BE2C (cell line): ENCODE measurements around the gene MRPL53.

Source experiments
- DNase-seq: peaks from one replicate; pipeline ENCODE4 v3.0.0-alpha.2; 2020
- H3K27me3 ChIP-seq: fragments of 250-450 bp; sonication (Bioruptor Pico); 2 replicates; pipeline ENCODE4 v1.5.1; 2020; ENCODE audit warnings: mild to moderate bottlenecking
- H3K36me3 ChIP-seq: fragments of 250-450 bp; sonication (Bioruptor Pico); 2 replicates; pipeline ENCODE4 v1.5.1; 2020; ENCODE audit warnings: mild to moderate bottlenecking
- H3K4me1 ChIP-seq: fragments of 250-450 bp; sonication (Bioruptor Pico); 2 replicates; pipeline ENCODE4 v1.5.1; 2020
- H3K4me3 ChIP-seq: 2 replicates; pipeline ENCODE4 v1.5.1; 2011; ENCODE audit warnings: low read depth, low read length
- H3K9me3 ChIP-seq: fragments of 250-450 bp; sonication (Bioruptor Pico); 2 replicates; pipeline ENCODE4 v1.5.1; 2020
- CTCF ChIP-seq: IDR thresholded peaks from 2 replicates; pipeline ENCODE4 v1.5.1; 2012; ENCODE audit warnings: mild to moderate bottlenecking, low read depth, low read length

Gene MRPL53

GRCh38 chr2:74428675-74429074 lies 43.8 kb downstream of the MRPL53 start:
- Histone ChIP-seq H3K27me3 (no peaks in the 10 kb centered on the region), H3K4me1 (no peaks in the 10 kb centered on the region), H3K36me3 (no peaks in the 10 kb centered on the region), H3K4me3 (no peak overlapping the region), H3K9me3 (no peaks in the 10 kb centered on the region)
- no peak for DNase-seq
- TF ChIP-seq CTCF: no peak

GRCh38 chr2:74427551-74427950 lies 44.9 kb downstream of the MRPL53 start:
- DNase-seq: no peak
- H3K27me3 ChIP-seq: no peaks in the 10 kb centered on the region
- H3K9me3 ChIP-seq: no peaks in the 10 kb centered on the region
- no peaks in the 10 kb centered on the region for H3K36me3 ChIP-seq
- no peaks in the 10 kb centered on the region for H3K4me1 ChIP-seq
- TF ChIP-seq CTCF: no peak
- H3K4me3 ChIP-seq: no peak overlapping the region

GRCh38 chr2:74426181-74426758 lies 46.2 kb downstream of the MRPL53 start:
- TF ChIP-seq CTCF: no peak
- no peaks in the 10 kb centered on the region for H3K36me3 ChIP-seq
- no peaks in the 10 kb centered on the region for H3K27me3 ChIP-seq
- no peak for DNase-seq
- H3K9me3 ChIP-seq: no peaks in the 10 kb centered on the region
- no peak overlapping the region for H3K4me3 ChIP-seq
- no peaks in the 10 kb centered on the region for H3K4me1 ChIP-seq

GRCh38 chr2:74425523-74425922 lies 47.0 kb downstream of the MRPL53 start:
- Histone ChIP-seq H3K27me3 (no peaks in the 10 kb centered on the region), H3K36me3 (no peaks in the 10 kb centered on the region), H3K9me3 (no peaks in the 10 kb centered on the region), H3K4me1 (no peaks in the 10 kb centered on the region), H3K4me3 (no peak overlapping the region)
- no peak for TF ChIP-seq CTCF
- DNase-seq: no peak

- Histone ChIP-seq H3K4me3 (no peak overlapping the region), H3K27me3 (no peaks in the 10 kb centered on the region), H3K9me3 (no peaks in the 10 kb centered on the region), H3K4me1 (no peaks in the 10 kb centered on the region), H3K36me3 (no peaks in the 10 kb centered on the region)
- no peak for TF ChIP-seq CTCF
- DNase-seq: no peak
Measured at GRCh38 chr2:74424995-74425406, 47.5 kb downstream of the MRPL53 start.

- Histone ChIP-seq H3K36me3 (no peaks in the 10 kb centered on the region), H3K4me3 (no peak overlapping the region), H3K9me3 (no peaks in the 10 kb centered on the region), H3K4me1 (no peaks in the 10 kb centered on the region), H3K27me3 (no peaks in the 10 kb centered on the region)
- no peak for DNase-seq
- TF ChIP-seq CTCF: no peak
Measured at GRCh38 chr2:74424139-74424992, 48.1 kb downstream of the MRPL53 start.
